ENCODE data around the gene PPIP5K1.
"Not testable (repeated sequence)": the region's sequence is repeated elsewhere in the genome, so short reads cannot be mapped to it uniquely, and the experiment has no call there.

DNA sequence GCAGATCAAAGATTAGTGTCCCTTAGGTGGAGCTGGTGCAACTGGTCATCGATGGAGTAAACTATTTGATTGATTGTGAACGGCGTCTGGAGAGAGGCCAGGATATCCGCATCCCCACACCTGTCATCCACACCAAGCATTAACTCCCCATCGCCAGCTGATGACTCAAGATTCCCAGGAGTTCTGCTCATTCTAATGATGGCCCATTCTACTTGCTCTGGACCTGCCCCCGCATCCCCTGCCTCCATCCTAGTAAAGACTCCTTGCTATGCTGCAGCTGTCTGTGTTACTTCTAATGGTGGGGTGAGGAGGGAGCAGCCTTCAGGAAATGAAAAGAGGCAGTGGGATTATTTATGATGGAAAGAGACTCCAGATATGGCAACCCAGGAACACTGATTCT is 9.1 kb upstream of the PPIP5K1 start:
- TF ChIP-seq, protein P1, sequence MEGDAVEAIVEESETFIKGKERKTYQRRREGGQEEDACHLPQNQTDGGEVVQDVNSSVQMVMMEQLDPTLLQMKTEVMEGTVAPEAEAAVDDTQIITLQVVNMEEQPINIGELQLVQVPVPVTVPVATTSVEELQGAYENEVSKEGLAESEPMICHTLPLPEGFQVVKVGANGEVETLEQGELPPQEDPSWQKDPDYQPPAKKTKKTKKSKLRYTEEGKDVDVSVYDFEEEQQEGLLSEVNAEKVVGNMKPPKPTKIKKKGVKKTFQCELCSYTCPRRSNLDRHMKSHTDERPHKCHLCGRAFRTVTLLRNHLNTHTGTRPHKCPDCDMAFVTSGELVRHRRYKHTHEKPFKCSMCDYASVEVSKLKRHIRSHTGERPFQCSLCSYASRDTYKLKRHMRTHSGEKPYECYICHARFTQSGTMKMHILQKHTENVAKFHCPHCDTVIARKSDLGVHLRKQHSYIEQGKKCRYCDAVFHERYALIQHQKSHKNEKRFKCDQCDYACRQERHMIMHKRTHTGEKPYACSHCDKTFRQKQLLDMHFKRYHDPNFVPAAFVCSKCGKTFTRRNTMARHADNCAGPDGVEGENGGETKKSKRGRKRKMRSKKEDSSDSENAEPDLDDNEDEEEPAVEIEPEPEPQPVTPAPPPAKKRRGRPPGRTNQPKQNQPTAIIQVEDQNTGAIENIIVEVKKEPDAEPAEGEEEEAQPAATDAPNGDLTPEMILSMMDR (tag by site-specific recombination; IDR thresholded peaks at IDR 0.05) = not testable (repeated sequence)
- not testable (repeated sequence) for TF ChIP-seq ZBTB17 (tag by site-specific recombination; IDR thresholded peaks at IDR 0.05); ZNF692 (tag by site-specific recombination; IDR thresholded peaks at IDR 0.05); ZSCAN30 (tag by site-specific recombination; IDR thresholded peaks at IDR 0.05); ZNF169 (tag by site-specific recombination; IDR thresholded peaks at IDR 0.05); ZNF146 (tag by site-specific recombination; IDR thresholded peaks at IDR 0.05); SETDB1 (IDR thresholded peaks at IDR 0.05; ENCODE audit: insufficient read length, low read length); ZNF350 (tag by site-specific recombination; IDR thresholded peaks at IDR 0.05); YY2 (tag by site-specific recombination; IDR thresholded peaks at IDR 0.05); REST (tag by site-specific recombination; IDR thresholded peaks at IDR 0.05); TCF7L2 (IDR thresholded peaks at IDR 0.05; ENCODE audit: borderline replicate concordance, low read depth, low read length); GLI4 (tag by site-specific recombination; IDR thresholded peaks at IDR 0.05)

All from HEK293 (cell line).